K562 (cell line): Measurements from ENCODE around the gene CAPZA1. TPM values are rescaled to one million over a fixed set of nuclear protein-coding genes. Genes with fewer than 3 reads are reported as not detected.
A peak's percentile ranks its signal among the peaks of the same experiment; 100 is the strongest.

ENCODE experiments used
- ATF3 ChIP-seq, 2 experiments: fragments of 450-650 bp in 1 of 2; sonication (generic) in 1 of 2; formaldehyde crosslinking in 1 of 2; IDR thresholded peaks in 1 of 2; conservative IDR thresholded peaks in 1 of 2; 2 replicates each; pipeline versions ENCODE4 v1.6.1 to v1.8.1; 2016 to 2023; ENCODE audit warnings: mild to moderate bottlenecking in 2 of 2, moderate library complexity in 2 of 2, inconsistent platforms in 1 of 2, missing genetic modification reagents in 1 of 2
- ETS1 ChIP-seq: conservative IDR thresholded peaks from 2 replicates; pipeline ENCODE4 v1.6.1; 2011; ENCODE audit warnings: low read depth, mild to moderate bottlenecking, low read length; ENCODE audit not compliant: control insufficient read depth
- FOXP1 ChIP-seq: sonication (generic); formaldehyde crosslinking; IDR thresholded peaks from 2 replicates; pipeline ENCODE4 v1.8.0; 2022; ENCODE audit warnings: mild to moderate bottlenecking, missing genetic modification reagents
- HES1 ChIP-seq: fragments of 450-650 bp; IDR thresholded peaks from 2 replicates; pipeline ENCODE4 v1.6.1; 2016; ENCODE audit warnings: low read depth, mild to moderate bottlenecking, moderate library complexity
- MBD2 ChIP-seq: sonication (generic); IDR thresholded peaks from 2 replicates; pipeline ENCODE4 v1.6.1; 2016; ENCODE audit warnings: low read depth, borderline replicate concordance
- MLX ChIP-seq, 2 experiments: fragments of 450-650 bp in 1 of 2; sonication (generic) in 1 of 2; formaldehyde crosslinking; conservative IDR thresholded peaks; 2 replicates each; pipeline versions ENCODE4 v1.4.0 to v1.8.1; 2020 to 2022; ENCODE audit warnings: mild to moderate bottlenecking in 1 of 2, missing genetic modification reagents in 1 of 2
- NCOA1 ChIP-seq: fragments of 450-650 bp; IDR thresholded peaks from 2 replicates; pipeline ENCODE4 v1.6.1; 2016; ENCODE audit warnings: low read depth
- POLR2G ChIP-seq: fragments of 200-400 bp; formaldehyde crosslinking; IDR thresholded peaks from 2 replicates; pipeline ENCODE4 v1.6.1; 2017; ENCODE audit warnings: low read depth, mild to moderate bottlenecking, antibody characterized with exemption, low read length, moderate library complexity
- RBBP5 ChIP-seq: fragments of 200-600 bp; sonication (generic); IDR thresholded peaks from 2 replicates; pipeline ENCODE4 v1.6.1; 2012; ENCODE audit warnings: borderline replicate concordance, mild to moderate bottlenecking, low read length, control low read depth, inconsistent platforms; ENCODE audit not compliant: insufficient read depth, poor library complexity, severe bottlenecking
- RCOR1 ChIP-seq, 2 experiments: IDR thresholded peaks; 2 replicates each; pipeline ENCODE4 v1.6.1; 2012; ENCODE audit warnings: low read depth in 2 of 2, low read length in 2 of 2, borderline replicate concordance in 1 of 2, improper control_type of control experiment in 1 of 2
- SIN3A ChIP-seq, 2 experiments: fragments of 150-350 bp in 1 of 2; IDR thresholded peaks; 2 replicates each; pipeline ENCODE4 v1.6.1; 2011 to 2016; ENCODE audit warnings: borderline replicate concordance in 2 of 2, low read depth in 2 of 2, low read length in 2 of 2, mild to moderate bottlenecking in 2 of 2, moderate library complexity in 2 of 2; ENCODE audit not compliant: control insufficient read depth in 1 of 2
- SMARCA5 ChIP-seq: fragments of 450-650 bp; IDR thresholded peaks from 2 replicates; pipeline ENCODE4 v1.6.1; 2016
- ZEB2 ChIP-seq: fragments of 450-650 bp; IDR thresholded peaks from 2 replicates; pipeline ENCODE4 v1.6.1; 2016
- ZNF121 ChIP-seq: sonication (generic); formaldehyde crosslinking; conservative IDR thresholded peaks from 2 replicates; pipeline ENCODE4 v1.8.0; 2022; ENCODE audit warnings: missing genetic modification reagents
- ZNF253 ChIP-seq: fragments of 250-450 bp; sonication (Bioruptor Pico); conservative IDR thresholded peaks from 2 replicates; pipeline ENCODE4 v1.6.1; 2021; ENCODE audit warnings: mild to moderate bottlenecking
- ZNF324 ChIP-seq: fragments of 250-450 bp; sonication (Bioruptor Pico); IDR thresholded peaks from 2 replicates; pipeline ENCODE4 v1.4.0; 2020; ENCODE audit warnings: mild to moderate bottlenecking
- ZNF592 ChIP-seq: fragments of 450-650 bp; IDR thresholded peaks from 2 replicates; pipeline ENCODE4 v1.6.1; 2017; ENCODE audit warnings: antibody characterized with exemption, mild to moderate bottlenecking
- polyA plus RNA-seq, 8 experiments: library from polyadenylated mRNA; depleted of rRNA in 4 of 8; stranded (reverse) in 5 of 8; unstranded in 3 of 8; fragments of >200 nt; fragmentation: Nextera tagmentation in 2 of 8; fragmentation: Illumina TruSeq in 1 of 8; extraction: Ambion mirVana in 2 of 8; extraction: Trizol in 1 of 8; gene quantifications; 2 replicates each; pipeline versions ENCODE4 v1.2.1 to v1.2.3, GENCODE V29; 2011 to 2014; ENCODE audit warnings: inconsistent platforms in 1 of 8, missing spikeins in 1 of 8
- total RNA-seq, 7 experiments: library from RNA; depleted of rRNA in 6 of 7; stranded (reverse); fragments of >200 nt in 6 of 7; fragmentation: Illumina TruSeq in 2 of 7; extraction: Trizol in 2 of 7; gene quantifications; 2 replicates each; pipeline versions ENCODE4 v1.2.1 to v1.2.3, GENCODE V29; 2011 to 2021; ENCODE audit warnings: low replicate concordance in 1 of 7

CAPZA1 gene
- total and polyA plus RNA-seq, 9 of the 15 experiments (the other 6 are each of a cell fraction or from before 2014, with no cell fraction given) = 237 to 1,020 (median 306) TPM

- TF ChIP-seq ATF3 (IDR thresholded peaks at IDR 0.05) = peak; percentile 51
- TF ChIP-seq ATF3 (CRISPR knock-in tag; conservative IDR thresholded peaks at IDR 0.05) = 0 out of 2 replicates have a peak, but pooled peaks have one; percentile 43
- no peak for TF ChIP-seq FOXP1 (CRISPR knock-in tag)
- TF ChIP-seq SMARCA5 = peak; percentile 0
- 0 out of 2 replicates have a peak, but pooled peaks have one; percentile 46 for TF ChIP-seq NCOA1
- peak; percentile 49; the same call in 1 of the 2 replicates for TF ChIP-seq ETS1
- TF ChIP-seq RBBP5 = peak; percentile 63
- TF ChIP-seq HES1 = peak; percentile 39; the same call in 1 of the 2 replicates
- TF ChIP-seq ZEB2 = peak; percentile 78; the same call in 1 of the 2 replicates
- peak; percentile 89; the same call in 1 of the 2 replicates for TF ChIP-seq ZNF592
- TF ChIP-seq POLR2G = peak; percentile 72
- TF ChIP-seq SIN3A (IDR thresholded peaks at IDR 0.05; ENCODE audit: borderline replicate concordance in 2 of 2, control insufficient read depth in 1 of 2, low read depth in 2 of 2, low read length in 2 of 2) = peak in 1 of 2 experiments; percentile 39; a peak in 1 of 4 replicates
- TF ChIP-seq ZNF324 (CRISPR knock-in tag) = 0 out of 2 replicates have a peak, but pooled peaks have one; percentile 4
- TF ChIP-seq RCOR1 (IDR thresholded peaks at IDR 0.05; ENCODE audit: borderline replicate concordance in 1 of 2, low read depth in 2 of 2, low read length in 2 of 2) = peak in 1 of 2 experiments; percentile 91; a peak in 2 of 4 replicates
- TF ChIP-seq MBD2 = no peak; the same call in 1 of the 2 replicates
- no peak for TF ChIP-seq ZNF253 (CRISPR knock-in tag)
- TF ChIP-seq ZNF121 = no peak
- no peak for TF ChIP-seq MLX (CRISPR knock-in tag; conservative IDR thresholded peaks at IDR 0.05)
Observed at GRCh38 chr1:112704934-112705627, 85.4 kb downstream of the CAPZA1 start (continued).
